HEK293T (cell line): ENCODE data around the gene PGM2.

Experiments used
- CTCF ChIA-PET: fragments of 350-600 bp; formaldehyde crosslinking; extraction: SDS; loops from one replicate; lab custom pipeline; 2021; ENCODE audit warnings: antibody characterized with exemption, inconsistent platforms; lab: Yijun Ruan, JAX
- POLR2A ChIA-PET: fragments of 350-600 bp; formaldehyde crosslinking; extraction: SDS; loops from one replicate; lab custom pipeline; 2020; ENCODE audit warnings: antibody characterized with exemption, inconsistent platforms; lab: Yijun Ruan, JAX
- DNase-seq: peaks from one replicate; pipeline ENCODE4 v3.0.0; 2012; ENCODE audit warnings: mixed read lengths; ENCODE audit errors: extremely low spot score
- ARNT ChIP-seq: fragments of 450-650 bp; IDR thresholded peaks from 2 replicates; pipeline ENCODE4 v1.6.1; 2017; ENCODE audit warnings: mild to moderate bottlenecking
- BHLHE40 ChIP-seq: fragments of 450-650 bp; IDR thresholded peaks from 2 replicates; pipeline ENCODE4 v1.6.1; 2016; ENCODE audit warnings: mild to moderate bottlenecking, moderate library complexity, borderline replicate concordance
- CTBP1 ChIP-seq: fragments of 450-650 bp; IDR thresholded peaks from 2 replicates; pipeline ENCODE4 v1.6.1; 2016; ENCODE audit warnings: borderline replicate concordance
- ELF4 ChIP-seq: fragments of 450-650 bp; IDR thresholded peaks from 2 replicates; pipeline ENCODE4 v1.6.1; 2017; ENCODE audit warnings: antibody characterized with exemption
- FOXA1 ChIP-seq: fragments of 450-650 bp; IDR thresholded peaks from 2 replicates; pipeline ENCODE4 v1.6.1; 2016; ENCODE audit warnings: mild to moderate bottlenecking
- FOXK2 ChIP-seq: fragments of 450-650 bp; IDR thresholded peaks from 2 replicates; pipeline ENCODE4 v1.6.1; 2016; ENCODE audit warnings: mild to moderate bottlenecking
- FOXM1 ChIP-seq: fragments of 450-650 bp; IDR thresholded peaks from 2 replicates; pipeline ENCODE4 v1.6.1; 2017; ENCODE audit warnings: mild to moderate bottlenecking, borderline replicate concordance
- HDGF ChIP-seq: fragments of 450-650 bp; IDR thresholded peaks from 2 replicates; pipeline ENCODE4 v1.6.1; 2017; ENCODE audit warnings: antibody characterized with exemption, borderline replicate concordance
- L3MBTL2 ChIP-seq: fragments of 450-650 bp; conservative IDR thresholded peaks from 2 replicates; pipeline ENCODE4 v1.6.1; 2016; ENCODE audit warnings: mild to moderate bottlenecking
- LEF1 ChIP-seq: fragments of 450-650 bp; IDR thresholded peaks from 2 replicates; pipeline ENCODE4 v1.6.1; 2017; ENCODE audit warnings: mild to moderate bottlenecking, borderline replicate concordance
- NFRKB ChIP-seq: fragments of 450-650 bp; IDR thresholded peaks from 2 replicates; pipeline ENCODE4 v1.6.1; 2016; ENCODE audit warnings: mild to moderate bottlenecking, moderate library complexity
- PKNOX1 ChIP-seq: fragments of 450-650 bp; IDR thresholded peaks from 2 replicates; pipeline ENCODE4 v1.6.1; 2016
- SP1 ChIP-seq: fragments of 450-650 bp; IDR thresholded peaks from 2 replicates; pipeline ENCODE4 v1.6.1; 2017
- SUZ12 ChIP-seq: fragments of 450-650 bp; IDR thresholded peaks from 2 replicates; pipeline ENCODE4 v1.6.1; 2016; ENCODE audit warnings: mild to moderate bottlenecking
- TARDBP ChIP-seq: fragments of 450-650 bp; IDR thresholded peaks from 2 replicates; pipeline ENCODE4 v1.6.1; 2016
- ZNF384 ChIP-seq: fragments of 450-650 bp; IDR thresholded peaks from 2 replicates; pipeline ENCODE4 v1.6.1; 2016

Gene PGM2

GRCh38 chr4:37876156-37876555, 49.7 kb downstream of the PGM2 start:
- POLR2A ChIA-PET: interaction anchor here (0.6 to 1.8 kb wide), 3 partner anchors 15 to 46 kb away, joined by 3 to 5 read pairs (median 3); partner anchors contain the start of gene TBC1D1

GRCh38 chr4:37879365-37879764, 52.9 kb downstream of the PGM2 start:
- TF ChIP-seq FOXK2: no peak
- no peak for TF ChIP-seq SP1
- TF ChIP-seq NFRKB: no peak
- TF ChIP-seq LEF1: no peak
- no peak for TF ChIP-seq HDGF
- TF ChIP-seq ARNT: no peak
- TF ChIP-seq BHLHE40: no peak
- no peak for TF ChIP-seq FOXA1
- no peak for TF ChIP-seq PKNOX1
- TF ChIP-seq TARDBP: no peak
- POLR2A ChIA-PET: no interaction called here
- CTCF ChIA-PET: no interaction called here
- DNase-seq: no peak

More at GRCh38 chr4:37876156-37876555, 49.7 kb downstream of the PGM2 start:
- CTCF ChIA-PET: no interaction called here
- no peak for DNase-seq
- no peak for TF ChIP-seq L3MBTL2
- TF ChIP-seq BHLHE40: no peak
- TF ChIP-seq ZNF384: no peak
- no peak for TF ChIP-seq LEF1
- TF ChIP-seq CTBP1: no peak
- TF ChIP-seq FOXM1: no peak
- no peak for TF ChIP-seq PKNOX1
- TF ChIP-seq FOXK2: no peak
- TF ChIP-seq FOXA1: no peak
- TF ChIP-seq HDGF: no peak
- TF ChIP-seq SUZ12: no peak

GRCh38 chr4:37881811-37882210, 55.3 kb downstream of the PGM2 start:
- POLR2A ChIA-PET: no interaction called here
- CTCF ChIA-PET: no interaction called here
- TF ChIP-seq SP1: no peak
- TF ChIP-seq L3MBTL2: no peak
- no peak for TF ChIP-seq HDGF
- TF ChIP-seq NFRKB: no peak
- no peak for TF ChIP-seq FOXM1
- TF ChIP-seq BHLHE40: no peak
- TF ChIP-seq FOXK2: no peak
- no peak for TF ChIP-seq PKNOX1
- no peak for TF ChIP-seq CTBP1
- no peak for TF ChIP-seq SUZ12
- no peak for TF ChIP-seq TARDBP
- no peak for TF ChIP-seq ZNF384
- no peak for TF ChIP-seq ARNT
- TF ChIP-seq FOXA1: no peak
- TF ChIP-seq ELF4: no peak
- no peak for DNase-seq

GRCh38 chr4:37882665-37883296, 56.3 kb downstream of the PGM2 start:
- CTCF ChIA-PET: no interaction called here
- POLR2A ChIA-PET: no interaction called here
- no peak for DNase-seq
- no peak for TF ChIP-seq ELF4
- TF ChIP-seq PKNOX1: no peak
- no peak for TF ChIP-seq SP1
- TF ChIP-seq FOXM1: no peak
- no peak for TF ChIP-seq HDGF
- no peak for TF ChIP-seq NFRKB
- TF ChIP-seq SUZ12: no peak

GRCh38 chr4:37884855-37885487, 58.5 kb downstream of the PGM2 start:
- TF ChIP-seq TARDBP (no peak), LEF1 (no peak), SUZ12 (no peak), ZNF384 (no peak), BHLHE40 (no peak), FOXM1 (no peak), FOXA1 (no peak), PKNOX1 (no peak), FOXK2 (no peak), NFRKB (no peak), ELF4 (no peak), SP1 (no peak), CTBP1 (no peak), ARNT (no peak), L3MBTL2 (no peak)
- CTCF ChIA-PET: interaction anchor here (0.6 kb wide), 1 partner anchor 10 kb away, joined by 3 read pairs; no protein-coding TSS in a partner anchor
- POLR2A ChIA-PET: no interaction called here
- no peak for DNase-seq
